H1 (cell line): ENCODE measurements around the gene RETSAT. TPM values are rescaled to one million over a fixed set of nuclear protein-coding genes. Genes with fewer than 3 reads are reported as not detected.

Source experiments
- CTCF ChIA-PET: fragments of 300-600 bp; sonication (Branson Sonifier 250); formaldehyde crosslinking; loops from one replicate; lab custom pipeline; 2021; ENCODE audit not compliant: partially characterized antibody; lab: Charles Lee
- POLR2A ChIA-PET: fragments of 300-600 bp; sonication (Branson Sonifier 250); formaldehyde crosslinking; loops from one replicate; lab custom pipeline; 2021; ENCODE audit warnings: inconsistent platforms; ENCODE audit not compliant: partially characterized antibody; lab: Charles Lee
- DNase-seq, 2 experiments: peaks; one replicate each; pipeline versions ENCODE4 v3.0.0 to v3.0.0-alpha.2; 2010 to 2022; ENCODE audit warnings: low spot score in 2 of 2, low read depth in 1 of 2, mixed read lengths in 1 of 2
- FAIRE-seq: peaks from 2 replicates; lab custom pipeline; 2011; peaks lifted over from hg19 to GRCh38; lab: Jason Lieb, UNC
- H2AFZ ChIP-seq: 2 replicates; pipeline ENCODE4 v1.8.1; 2012; ENCODE audit warnings: low read length, inconsistent platforms
- H2AK5ac ChIP-seq: 2 replicates; pipeline ENCODE4 v1.6.1; 2013; ENCODE audit warnings: low read depth, low read length
- H2BK120ac ChIP-seq: replicated peaks from 2 replicates; pipeline ENCODE3; 2013; ENCODE audit warnings: low read depth, low read length, inconsistent platforms
- H2BK12ac ChIP-seq: 2 replicates; pipeline ENCODE4 v1.6.1; 2013; ENCODE audit warnings: low read depth, low read length
- H2BK15ac ChIP-seq: 2 replicates; pipeline ENCODE4 v1.6.1; 2013; ENCODE audit warnings: low read length
- H2BK20ac ChIP-seq: 2 replicates; pipeline ENCODE4 v1.6.1; 2013; ENCODE audit warnings: low read length
- H2BK5ac ChIP-seq: 2 replicates; pipeline ENCODE4 v1.6.1; 2013; ENCODE audit warnings: low read depth, low read length
- H3K14ac ChIP-seq: 2 replicates; pipeline ENCODE4 v1.6.1; 2013; ENCODE audit warnings: inconsistent platforms; ENCODE audit not compliant: insufficient read length
- H3K18ac ChIP-seq: 2 replicates; pipeline ENCODE4 v1.6.1; 2013; ENCODE audit warnings: low read length; ENCODE audit errors: extremely low read depth
- H3K23ac ChIP-seq: 2 replicates; pipeline ENCODE4 v1.6.1; 2013; ENCODE audit warnings: inconsistent platforms; ENCODE audit not compliant: insufficient read length
- H3K23me2 ChIP-seq: 2 replicates; pipeline ENCODE4 v1.6.1; 2013; ENCODE audit warnings: low read depth, low read length
- H3K27ac ChIP-seq: 2 replicates; pipeline ENCODE4 v1.6.1; 2011; ENCODE audit warnings: low read depth, low read length, inconsistent platforms
- H3K27me3 ChIP-seq, 4 experiments: replicated peaks in 1 of 4; 1 replicate in 1 of 4; 2 replicates in 3 of 4; pipeline versions ENCODE4 v1.6.1 to v1.8.1; 2011 to 2013; ENCODE audit warnings: low read length in 3 of 4, mild to moderate bottlenecking in 3 of 4, inconsistent platforms in 2 of 4, mixed read lengths in 2 of 4, moderate library complexity in 1 of 4; ENCODE audit not compliant: control insufficient read depth in 3 of 4, insufficient read depth in 3 of 4; ENCODE audit errors: extremely low read depth in 1 of 4
- H3K36me3 ChIP-seq, 4 experiments: 2 replicates each; pipeline versions ENCODE4 v1.6.1 to v1.8.1; 2011 to 2013; ENCODE audit warnings: mild to moderate bottlenecking in 4 of 4, low read length in 3 of 4, moderate library complexity in 2 of 4, control low read depth in 1 of 4, inconsistent platforms in 1 of 4; ENCODE audit not compliant: insufficient read depth in 4 of 4, control insufficient read depth in 2 of 4
- H3K4ac ChIP-seq: replicated peaks from 2 replicates; pipeline ENCODE3; 2013; ENCODE audit warnings: low read length, low read depth, mixed read lengths, inconsistent platforms; ENCODE audit not compliant: insufficient read length
- H3K4me1 ChIP-seq, 4 experiments: replicated peaks in 1 of 4; 1 replicate in 1 of 4; 2 replicates in 3 of 4; pipeline versions ENCODE4 v1.6.1 to v1.8.1; 2011 to 2013; ENCODE audit warnings: low read length in 3 of 4, inconsistent platforms in 2 of 4, mixed read lengths in 1 of 4; ENCODE audit not compliant: insufficient read depth in 4 of 4, control insufficient read depth in 3 of 4
- H3K4me2 ChIP-seq, 2 experiments: 2 replicates each; pipeline versions ENCODE4 v1.6.1 to v1.8.1; 2011 to 2013; ENCODE audit warnings: low read depth in 2 of 2, low read length in 2 of 2, control low read depth in 1 of 2, inconsistent platforms in 1 of 2, mild to moderate bottlenecking in 1 of 2; ENCODE audit not compliant: insufficient read depth in 1 of 2
- H3K4me3 ChIP-seq, 4 experiments: fragments of 200-600, 300-600 bp in 1 of 4; sonication (generic), shearing (Covaris generic), sonication (Bioruptor Twin) in 1 of 4; 2 replicates each; pipeline versions ENCODE4 v1.5.1 to v1.8.1; 2011 to 2016; ENCODE audit warnings: low read length in 4 of 4, low read depth in 3 of 4, control low read depth in 2 of 4, inconsistent platforms in 2 of 4, mild to moderate bottlenecking in 2 of 4, mixed read lengths in 1 of 4, moderate library complexity in 1 of 4; ENCODE audit not compliant: insufficient read depth in 2 of 4; ENCODE audit errors: extremely low read depth in 1 of 4
- H3K56ac ChIP-seq: replicated peaks from 2 replicates; pipeline ENCODE3; 2013; ENCODE audit warnings: low read depth, mild to moderate bottlenecking, mixed read lengths, low read length, inconsistent platforms; ENCODE audit not compliant: insufficient read length
- H3K79me1 ChIP-seq: 2 replicates; pipeline ENCODE4 v1.6.1; 2013; ENCODE audit warnings: low read depth, low read length, control low read depth
- H3K79me2 ChIP-seq, 2 experiments: 2 replicates each; pipeline versions ENCODE4 v1.6.1 to v1.8.1; 2012 to 2013; ENCODE audit warnings: low read length in 2 of 2, mild to moderate bottlenecking in 2 of 2, inconsistent platforms in 1 of 2; ENCODE audit not compliant: insufficient read depth in 2 of 2, control insufficient read depth in 1 of 2
- H3K9ac ChIP-seq, 4 experiments: replicated peaks in 1 of 4; 1 replicate in 1 of 4; 2 replicates in 3 of 4; pipeline versions ENCODE4 v1.6.1 to v1.8.1; 2011 to 2013; ENCODE audit warnings: low read depth in 3 of 4, low read length in 3 of 4, control low read depth in 2 of 4, mild to moderate bottlenecking in 2 of 4, moderate library complexity in 2 of 4, inconsistent platforms in 1 of 4; ENCODE audit errors: extremely low read depth in 1 of 4
- H3K9me3 ChIP-seq, 2 experiments: 2 replicates each; pipeline versions ENCODE4 v1.6.1 to v1.8.1; 2012 to 2013; ENCODE audit warnings: mild to moderate bottlenecking in 2 of 2, moderate library complexity in 2 of 2, control low read depth in 1 of 2, inconsistent platforms in 1 of 2, low read depth in 1 of 2, low read length in 1 of 2, mixed read lengths in 1 of 2; ENCODE audit not compliant: insufficient read depth in 2 of 2
- H4K20me1 ChIP-seq, 2 experiments: replicated peaks in 1 of 2; 2 replicates each; pipeline versions ENCODE3 to v1.8.1; 2011 to 2013; ENCODE audit warnings: inconsistent platforms in 2 of 2, low read length in 2 of 2, mild to moderate bottlenecking in 1 of 2; ENCODE audit not compliant: insufficient read depth in 2 of 2, control insufficient read depth in 1 of 2
- H4K5ac ChIP-seq: 2 replicates; pipeline ENCODE4 v1.6.1; 2013; ENCODE audit warnings: low read length, low read depth, mixed read lengths, inconsistent platforms; ENCODE audit not compliant: insufficient read length
- H4K8ac ChIP-seq: 2 replicates; pipeline ENCODE4 v1.8.0; 2013; ENCODE audit warnings: mild to moderate bottlenecking, moderate library complexity, low read length, inconsistent platforms; ENCODE audit not compliant: insufficient read depth; ENCODE audit errors: extremely low read depth
- H4K91ac ChIP-seq: replicated peaks from 2 replicates; pipeline ENCODE3; 2013; ENCODE audit warnings: low read length, mixed read lengths, inconsistent platforms; ENCODE audit not compliant: insufficient read length
- WGBS, 2 experiments: shearing (Covaris generic) in 1 of 2; methylation state at CpG; one replicate each; pipeline versions ENCODE4 v1.1.6 to v1.1.7; 2013 to 2015; ENCODE audit warnings: low lambda C conversion rate in 2 of 2, mixed read lengths in 2 of 2, inconsistent platforms in 1 of 2, low coverage in 1 of 2, missing lambda C conversion rate in 1 of 2; ENCODE audit not compliant: insufficient replicate concordance in 2 of 2, insufficient coverage in 1 of 2, insufficient read length in 1 of 2; ENCODE audit errors: extremely low coverage in 1 of 2, missing lambda C conversion rate in 1 of 2; 5-methylcytosine and 5-hydroxymethylcytosine counted together
- polyA plus RNA-seq, 7 experiments: library from polyadenylated mRNA; depleted of rRNA in 3 of 7; stranded (reverse) in 5 of 7; unstranded in 2 of 7; fragments of >200 nt in 5 of 7; fragments of 200-250 nt in 2 of 7; gene quantifications; 1 replicate in 5 of 7; 2 replicates in 1 of 7; 4 replicates in 1 of 7; pipeline versions ENCODE4 v1.2.1 to v1.2.3, GENCODE V29; 2011 to 2013; ENCODE audit warnings: missing spikeins in 2 of 7, mixed read lengths in 2 of 7
- total RNA-seq: library from RNA; stranded (reverse); fragmentation: NEBNext Ultra II Directional; extraction: Animal tissue kit (Norgen Biotek cat#: 25700); gene quantifications from 2 replicates; pipeline ENCODE4 v1.2.1, GENCODE V29; 2021

RETSAT gene
- total and polyA plus RNA-seq, 2 of the 8 experiments (the other 6 are each of a cell fraction or from before 2014, with no cell fraction given), result 15.8 to 16.7 TPM

GRCh38 chr2:85394261-85394681 is 39.9 kb upstream of the RETSAT start:
- H3K14ac ChIP-seq, result no peak overlapping the region
- WGBS, 2 experiments, result 82% methylated on average over 4 of the region's 4 CpGs; no CpG with 5 or more reads in 1 of the 2 experiments
- CTCF ChIA-PET, result interaction anchor here (0.6 to 8.6 kb wide), 7 partner anchors 10 to 330 kb away, joined by 3 to 102 read pairs (median 10); partner anchors contain the start of gene SH2D6

More at GRCh38 chr2:85394261-85394681, 39.9 kb upstream of the RETSAT start:
- H3K79me2 ChIP-seq, result no peaks in the 10 kb centered on the region
- no peak overlapping the region for H4K5ac ChIP-seq
- H2BK15ac ChIP-seq, result no peak overlapping the region; the same call in 1 of the 2 replicates
- H4K91ac ChIP-seq, result no peak overlapping the region
- H3K23me2 ChIP-seq, result no peaks in the 10 kb centered on the region
- no peak overlapping the region for H3K18ac ChIP-seq
- no peaks in the 10 kb centered on the region for H4K20me1 ChIP-seq
- H3K4me1 ChIP-seq, result peaks cover 0 to 6% (median 3%) of the 10 kb centered on the region in 4 experiments; a peak in 4 of 7 replicates
- H2BK120ac ChIP-seq, result no peak overlapping the region
- peaks cover 0 to 3% (median 0%) of the 10 kb centered on the region in 4 experiments; a peak in 2 of 8 replicates for H3K36me3 ChIP-seq
- H3K9me3 ChIP-seq, result no peaks in the 10 kb centered on the region
- DNase-seq (no peak), FAIRE-seq (no peak)
- no peak overlapping the region for H3K4me2 ChIP-seq
- no peaks in the 10 kb centered on the region for H3K27me3 ChIP-seq
- POLR2A ChIA-PET, result interaction anchor here (1.1 to 25.0 kb wide), 5 partner anchors 9 to 167 kb away, joined by 3 to 396 read pairs (median 3); partner anchors contain the start of genes ELMOD3, GGCX, MAT2A and RETSAT
- H2AK5ac ChIP-seq, result no peak overlapping the region
- H2BK20ac ChIP-seq, result no peak overlapping the region
- H2BK12ac ChIP-seq, result no peak overlapping the region
- no peak overlapping the region for H2AFZ ChIP-seq
- no peak overlapping the region for H3K4ac ChIP-seq
- no peak overlapping the region for H3K23ac ChIP-seq
- no peak overlapping the region for H3K27ac ChIP-seq
- H2BK5ac ChIP-seq, result no peak overlapping the region
- H3K9ac ChIP-seq, result no peak overlapping the region
- H3K56ac ChIP-seq, result no peak overlapping the region
- H3K79me1 ChIP-seq, result no peaks in the 10 kb centered on the region
- H3K4me3 ChIP-seq, result no peak overlapping the region
- H4K8ac ChIP-seq, result no peak overlapping the region
